ENCODE data around the gene BTAF1. TPM values are rescaled to one million over a fixed set of nuclear protein-coding genes. Genes with fewer than 3 reads are reported as not detected.

The BTAF1 gene
- total and polyA plus RNA-seq, 2 experiments from 2014 or later, result 15.3 to 45.0 TPM

DNA sequence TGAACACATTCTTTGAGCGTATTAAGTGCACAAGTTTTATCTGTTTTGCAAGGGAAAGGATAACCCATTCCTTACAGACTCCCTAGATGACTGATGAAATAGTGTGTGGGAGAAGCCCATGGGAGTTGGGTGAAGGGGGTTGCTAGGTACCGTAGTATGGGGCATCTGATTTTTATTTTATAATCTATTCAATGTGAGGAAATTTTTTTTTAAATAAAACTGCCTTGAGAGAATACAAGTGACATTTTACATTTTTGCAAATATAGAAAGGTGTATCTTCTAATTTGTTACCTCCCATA lies 1.4 kb downstream of the BTAF1 start:
- Histone ChIP-seq H3K4me1 (ENCODE audit: insufficient read depth) (peaks cover 22% of the 10 kb centered on the region), H3K27ac (peak overlapping the region; percentile 94), H3K4me2 (peak overlapping the region; percentile 83), H4K20me1 (ENCODE audit: insufficient read depth, poor library complexity, severe bottlenecking) (peaks cover 46% of the 10 kb centered on the region), H3K27me3 (no peaks in the 10 kb centered on the region), H3K36me3 (replicated peaks; ENCODE audit: insufficient read depth, low read depth) (no peaks in the 10 kb centered on the region), H2AFZ (no peak overlapping the region), H3K9me2 (replicated peaks; ENCODE audit: insufficient read depth) (no peaks in the 10 kb centered on the region), H3K4me3 (peak overlapping the region; percentile 80), H3K9me3 (ENCODE audit: low read depth) (no peaks in the 10 kb centered on the region), H3K79me2 (peaks cover 61% of the 10 kb centered on the region)
- 69% methylated on average over 2 of the region's 2 CpGs for WGBS (ENCODE audit: low lambda C conversion rate, missing lambda C conversion rate)
- DNase-seq (ENCODE audit: low spot score), result no peak
- TF ChIP-seq CTCF (IDR thresholded peaks at IDR 0.05; ENCODE audit: poor library complexity), result no peak
- no peak for TF ChIP-seq EZH2 (IDR thresholded peaks at IDR 0.05; ENCODE audit: borderline replicate concordance)
- no peak for TF ChIP-seq EZH2phosphoT487 (IDR thresholded peaks at IDR 0.05; ENCODE audit: low read depth, severe bottlenecking, unreplicated experiment)

DNA sequence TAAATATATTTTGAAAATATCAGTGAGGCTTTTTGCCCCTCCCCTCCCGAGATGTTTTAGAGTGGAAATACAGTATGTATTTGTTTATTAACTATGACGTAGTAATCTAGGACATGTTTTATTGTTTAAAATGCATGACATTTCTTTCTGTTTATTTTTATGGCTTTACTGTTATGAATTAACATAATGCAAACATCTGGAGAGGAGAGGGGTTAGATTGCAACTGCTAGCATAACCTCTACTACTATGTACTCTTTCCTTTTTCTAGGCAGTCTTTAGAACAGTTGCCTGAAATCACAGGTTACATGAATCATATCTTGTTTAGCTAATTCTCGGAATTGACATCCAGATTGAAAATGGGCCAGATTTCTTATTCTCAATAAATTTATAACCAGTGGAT lies 7.4 kb downstream of the BTAF1 start:
- H3K9me2 ChIP-seq (replicated peaks; ENCODE audit: insufficient read depth), result no peaks in the 10 kb centered on the region

GRCh38 chr10:91931526-91932190 lies 8.1 kb downstream of the BTAF1 start:
- DNase-seq (ENCODE audit: low spot score), result no peak
- WGBS (ENCODE audit: low lambda C conversion rate, missing lambda C conversion rate), result 51% methylated on average over 3 of the region's 3 CpGs
- Histone ChIP-seq H3K27ac (no peak overlapping the region), H3K79me2 (peaks cover 99% of the 10 kb centered on the region), H3K27me3 (no peaks in the 10 kb centered on the region), H3K36me3 (replicated peaks; ENCODE audit: insufficient read depth, low read depth) (no peaks in the 10 kb centered on the region), H3K4me3 (no peak overlapping the region), H3K9me3 (ENCODE audit: low read depth) (no peaks in the 10 kb centered on the region), H2AFZ (no peak overlapping the region), H3K4me1 (ENCODE audit: insufficient read depth) (no peaks in the 10 kb centered on the region), H3K4me2 (no peak overlapping the region), H3K9me2 (replicated peaks; ENCODE audit: insufficient read depth) (no peaks in the 10 kb centered on the region), H4K20me1 (ENCODE audit: insufficient read depth, poor library complexity, severe bottlenecking) (peaks cover 64% of the 10 kb centered on the region)
- TF ChIP-seq EZH2phosphoT487 (IDR thresholded peaks at IDR 0.05; ENCODE audit: low read depth, severe bottlenecking, unreplicated experiment), result no peak

More for the DNA sequence above, 7.4 kb downstream of the BTAF1 start:
- H3K4me1 ChIP-seq (ENCODE audit: insufficient read depth), result peaks cover 7% of the 10 kb centered on the region
- peaks cover 71% of the 10 kb centered on the region for H4K20me1 ChIP-seq (ENCODE audit: insufficient read depth, poor library complexity, severe bottlenecking)
- H3K4me3 ChIP-seq, result no peak overlapping the region
- DNase-seq (ENCODE audit: low spot score), result no peak
- WGBS (ENCODE audit: low lambda C conversion rate, missing lambda C conversion rate), result 79% methylated on average over 3 of the region's 3 CpGs
- no peaks in the 10 kb centered on the region for H3K27me3 ChIP-seq
- no peak overlapping the region for H3K27ac ChIP-seq
- peak overlapping the region; percentile 15 for H3K4me2 ChIP-seq
- no peaks in the 10 kb centered on the region for H3K36me3 ChIP-seq (replicated peaks; ENCODE audit: insufficient read depth, low read depth)
- H3K9me3 ChIP-seq (ENCODE audit: low read depth), result no peaks in the 10 kb centered on the region
- TF ChIP-seq CTCF (IDR thresholded peaks at IDR 0.05; ENCODE audit: poor library complexity) (no peak), EZH2 (IDR thresholded peaks at IDR 0.05; ENCODE audit: borderline replicate concordance) (no peak), EZH2phosphoT487 (IDR thresholded peaks at IDR 0.05; ENCODE audit: low read depth, severe bottlenecking, unreplicated experiment) (no peak)
- peaks cover 99% of the 10 kb centered on the region for H3K79me2 ChIP-seq
- no peak overlapping the region for H2AFZ ChIP-seq

- no peak for DNase-seq (ENCODE audit: low spot score)
- no peak overlapping the region for H3K4me3 ChIP-seq
- 95% methylated on average over 1 of the region's 1 CpG for WGBS (ENCODE audit: low lambda C conversion rate, missing lambda C conversion rate)
- H3K36me3 ChIP-seq (replicated peaks; ENCODE audit: insufficient read depth, low read depth), result no peaks in the 10 kb centered on the region
- H3K79me2 ChIP-seq, result peaks cover 99% of the 10 kb centered on the region
- TF ChIP-seq EZH2phosphoT487 (IDR thresholded peaks at IDR 0.05; ENCODE audit: low read depth, severe bottlenecking, unreplicated experiment), result no peak
- no peak for TF ChIP-seq CTCF (IDR thresholded peaks at IDR 0.05; ENCODE audit: poor library complexity)
- no peak for TF ChIP-seq EZH2 (IDR thresholded peaks at IDR 0.05; ENCODE audit: borderline replicate concordance)
- no peaks in the 10 kb centered on the region for H3K9me3 ChIP-seq (ENCODE audit: low read depth)
- H4K20me1 ChIP-seq (ENCODE audit: insufficient read depth, poor library complexity, severe bottlenecking), result peaks cover 57% of the 10 kb centered on the region
- H3K27me3 ChIP-seq, result no peaks in the 10 kb centered on the region
- no peak overlapping the region for H3K4me2 ChIP-seq
- H3K27ac ChIP-seq, result no peak overlapping the region
- H2AFZ ChIP-seq, result no peak overlapping the region
- no peaks in the 10 kb centered on the region for H3K9me2 ChIP-seq (replicated peaks; ENCODE audit: insufficient read depth)
- no peaks in the 10 kb centered on the region for H3K4me1 ChIP-seq (ENCODE audit: insufficient read depth)
Observed at GRCh38 chr10:91932737-91933136, 9.2 kb downstream of the BTAF1 start.

Data from hepatocyte (in vitro differentiated cells).